ENCODE data around the gene ADPRS.

Gene ADPRS

GRCh38 chr1:36083635-36084496, 4.8 kb upstream of the ADPRS start, which contains the start of gene TEKT2:
TEKT2 (plus strand) TSS chr1:36084094; CDS start chr1:36084922, 828 bp downstream.
- no peaks in the 10 kb centered on the region for H3K9me3 Mint-ChIP-seq
- H3K27ac Mint-ChIP-seq, result no peak within 1 kb of the TSS
- no peak for ATAC-seq
- H3K27me3 Mint-ChIP-seq, result peaks cover 46% of the 10 kb centered on the region
- H3K4me3 Mint-ChIP-seq, result peak within 1 kb of the TSS; percentile 58
- H3K4me1 Mint-ChIP-seq, result peaks cover under 1% of the 10 kb centered on the region
- H3K36me3 Mint-ChIP-seq, result no peaks in the 10 kb centered on the region

GRCh38 chr1:36084497-36085115, 4.1 kb upstream of the ADPRS start:
- no peak overlapping the region for H3K27ac Mint-ChIP-seq
- no peak overlapping the region for H3K4me3 Mint-ChIP-seq
- no peaks in the 10 kb centered on the region for H3K36me3 Mint-ChIP-seq
- H3K9me3 Mint-ChIP-seq, result no peaks in the 10 kb centered on the region
- peaks cover 42% of the 10 kb centered on the region for H3K27me3 Mint-ChIP-seq
- ATAC-seq, result no peak
- H3K4me1 Mint-ChIP-seq, result peaks cover 8% of the 10 kb centered on the region

- no peaks in the 10 kb centered on the region for H3K9me3 Mint-ChIP-seq
- no peak for ATAC-seq
- peaks cover 42% of the 10 kb centered on the region for H3K27me3 Mint-ChIP-seq
- peaks cover 13% of the 10 kb centered on the region for H3K4me1 Mint-ChIP-seq
- H3K36me3 Mint-ChIP-seq, result no peaks in the 10 kb centered on the region
- no peak overlapping the region for H3K27ac Mint-ChIP-seq
- H3K4me3 Mint-ChIP-seq, result no peak overlapping the region
These were observed 3.6 kb upstream of the ADPRS start for GRCh38 chr1:36085126-36085525.

- Mint-ChIP-seq H3K27ac (no peak overlapping the region), H3K36me3 (no peaks in the 10 kb centered on the region), H3K4me1 (peaks cover 16% of the 10 kb centered on the region), H3K4me3 (no peak overlapping the region), H3K27me3 (peaks cover 42% of the 10 kb centered on the region), H3K9me3 (no peaks in the 10 kb centered on the region)
- no peak for ATAC-seq
These were observed 2.8 kb upstream of the ADPRS start for GRCh38 chr1:36085686-36086526.

- Mint-ChIP-seq H3K27ac (peak overlapping the region; percentile 57), H3K9me3 (no peaks in the 10 kb centered on the region), H3K36me3 (peaks cover 5% of the 10 kb centered on the region), H3K4me1 (peaks cover 21% of the 10 kb centered on the region), H3K4me3 (peak overlapping the region; percentile 41), H3K27me3 (peaks cover 39% of the 10 kb centered on the region)
- ATAC-seq, result no peak
These were observed 2.0 kb upstream of the ADPRS start for GRCh38 chr1:36086529-36087232.

- Mint-ChIP-seq H3K27me3 (peaks cover 31% of the 10 kb centered on the region), H3K27ac (peak overlapping the region; percentile 96), H3K4me3 (peak overlapping the region; percentile 41), H3K36me3 (peaks cover 8% of the 10 kb centered on the region), H3K4me1 (peaks cover 25% of the 10 kb centered on the region), H3K9me3 (no peaks in the 10 kb centered on the region)
- no peak for ATAC-seq
These were observed 1.2 kb upstream of the ADPRS start for GRCh38 chr1:36087233-36088123.

- H3K27ac Mint-ChIP-seq, result peak overlapping the region; percentile 96
- H3K9me3 Mint-ChIP-seq, result no peaks in the 10 kb centered on the region
- peaks cover 27% of the 10 kb centered on the region for H3K27me3 Mint-ChIP-seq
- peak overlapping the region; percentile 93 for H3K4me3 Mint-ChIP-seq
- peaks cover 25% of the 10 kb centered on the region for H3K4me1 Mint-ChIP-seq
- H3K36me3 Mint-ChIP-seq, result peaks cover 16% of the 10 kb centered on the region
- peak; percentile 51 for ATAC-seq
These were observed 471 bp upstream of the ADPRS start for GRCh38 chr1:36088265-36088576.

GRCh38 chr1:36089393-36090121, 865 bp downstream of the ADPRS start:
- peaks cover 20% of the 10 kb centered on the region for H3K36me3 Mint-ChIP-seq
- ATAC-seq, result no peak
- H3K27me3 Mint-ChIP-seq, result peaks cover 27% of the 10 kb centered on the region
- peak overlapping the region; percentile 96 for H3K27ac Mint-ChIP-seq
- H3K4me1 Mint-ChIP-seq, result peaks cover 25% of the 10 kb centered on the region
- peak overlapping the region; percentile 93 for H3K4me3 Mint-ChIP-seq
- H3K9me3 Mint-ChIP-seq, result no peaks in the 10 kb centered on the region

- no peak for ATAC-seq
- Mint-ChIP-seq H3K27ac (no peak overlapping the region), H3K4me1 (peaks cover 25% of the 10 kb centered on the region), H3K36me3 (peaks cover 22% of the 10 kb centered on the region), H3K27me3 (peaks cover 11% of the 10 kb centered on the region), H3K9me3 (no peaks in the 10 kb centered on the region), H3K4me3 (no peak overlapping the region)
These were observed 2.4 kb downstream of the ADPRS start for GRCh38 chr1:36091141-36091540.

- no peak overlapping the region for H3K4me3 Mint-ChIP-seq
- H3K36me3 Mint-ChIP-seq, result peaks cover 28% of the 10 kb centered on the region
- H3K9me3 Mint-ChIP-seq, result no peaks in the 10 kb centered on the region
- peaks cover 7% of the 10 kb centered on the region for H3K27me3 Mint-ChIP-seq
- ATAC-seq, result no peak
- H3K27ac Mint-ChIP-seq, result no peak overlapping the region
- H3K4me1 Mint-ChIP-seq, result peaks cover 25% of the 10 kb centered on the region
These were observed 3.0 kb downstream of the ADPRS start for GRCh38 chr1:36091698-36092097.

- Mint-ChIP-seq H3K36me3 (peaks cover 30% of the 10 kb centered on the region), H3K27ac (no peak overlapping the region), H3K9me3 (no peaks in the 10 kb centered on the region), H3K4me3 (no peak overlapping the region), H3K27me3 (peaks cover 1% of the 10 kb centered on the region), H3K4me1 (peaks cover 25% of the 10 kb centered on the region)
- no peak for ATAC-seq
These were observed 3.6 kb downstream of the ADPRS start for GRCh38 chr1:36092166-36092797.

GRCh38 chr1:36092798-36093185, 4.1 kb downstream of the ADPRS start:
- ATAC-seq, result no peak
- no peak overlapping the region for H3K4me3 Mint-ChIP-seq
- peak overlapping the region; percentile 44 for H3K27ac Mint-ChIP-seq
- H3K27me3 Mint-ChIP-seq, result no peaks in the 10 kb centered on the region
- H3K9me3 Mint-ChIP-seq, result no peaks in the 10 kb centered on the region
- peaks cover 25% of the 10 kb centered on the region for H3K4me1 Mint-ChIP-seq
- H3K36me3 Mint-ChIP-seq, result peaks cover 30% of the 10 kb centered on the region

- H3K36me3 Mint-ChIP-seq, result peaks cover 30% of the 10 kb centered on the region
- H3K4me1 Mint-ChIP-seq, result peaks cover 25% of the 10 kb centered on the region
- no peak overlapping the region for H3K4me3 Mint-ChIP-seq
- no peak for ATAC-seq
- H3K9me3 Mint-ChIP-seq, result no peaks in the 10 kb centered on the region
- H3K27ac Mint-ChIP-seq, result peak overlapping the region; percentile 44
- no peaks in the 10 kb centered on the region for H3K27me3 Mint-ChIP-seq
These were observed 4.5 kb downstream of the ADPRS start for GRCh38 chr1:36093226-36093625.

All from stimulated activated memory B cell treated with anti-CD40 and anti-IgM and Interleukin-4, amounts not matched to agents 10 μg/mL and 1 μg/mL and 100 μg/mL, for 72 hours (primary cell).